GM11168 (cell line): ENCODE measurements around the gene PHTF1.
"Not testable (repeated sequence)": the region's sequence is repeated elsewhere in the genome, so short reads cannot be mapped to it uniquely, and the experiment has no call there.

ENCODE experiments used
- in situ Hi-C: fragments of 300-500 bp; cut with MboI; formaldehyde crosslinking; loops from one replicate; pipeline ENCODE4 v1.12.0; 2022; ENCODE audit warnings: low sequenced_read_pairs; ENCODE audit not compliant: unreplicated experiment

The PHTF1 gene

GRCh38 chr1:113780374-113781146, 21.3 kb upstream of the PHTF1 start:
- in situ Hi-C loops = no loop called here

GRCh38 chr1:113779542-113779941, 20.3 kb upstream of the PHTF1 start:
- in situ Hi-C loops = no loop called here

- in situ Hi-C loops = no loop called here
Observed at GRCh38 chr1:113777561-113777960, 18.3 kb upstream of the PHTF1 start.

- in situ Hi-C loops = no loop called here
Observed at GRCh38 chr1:113770031-113770430, 10.7 kb upstream of the PHTF1 start.

GRCh38 chr1:113769601-113769970, 10.3 kb upstream of the PHTF1 start:
- in situ Hi-C loops = no loop called here

GRCh38 chr1:113768916-113769600, 9.8 kb upstream of the PHTF1 start:
- in situ Hi-C loops = no loop called here

- in situ Hi-C loops = no loop called here
Observed at GRCh38 chr1:113765306-113766230, 6.3 kb upstream of the PHTF1 start.

- in situ Hi-C loops = no loop called here
Observed at GRCh38 chr1:113763661-113764060, 4.4 kb upstream of the PHTF1 start.

- in situ Hi-C loops = no loop called here
Observed at GRCh38 chr1:113761937-113762336, 2.7 kb upstream of the PHTF1 start.

- in situ Hi-C loops = no loop called here
Observed at GRCh38 chr1:113760102-113761080, 1.1 kb upstream of the PHTF1 start.

GRCh38 chr1:113758631-113759332, 504 bp downstream of the PHTF1 start:
- in situ Hi-C loops = no loop called here

- in situ Hi-C loops = no loop called here
Observed at GRCh38 chr1:113756461-113756860, 2.8 kb downstream of the PHTF1 start.

GRCh38 chr1:113753333-113753732, 6.0 kb downstream of the PHTF1 start:
- in situ Hi-C loops = not testable (repeated sequence)

GRCh38 chr1:113751516-113751915, 7.8 kb downstream of the PHTF1 start:
- in situ Hi-C loops = no loop called here

GRCh38 chr1:113751114-113751513, 8.2 kb downstream of the PHTF1 start:
- in situ Hi-C loops = no loop called here

GRCh38 chr1:113749402-113749801, 9.9 kb downstream of the PHTF1 start:
- in situ Hi-C loops = no loop called here

- in situ Hi-C loops = no loop called here
Observed at GRCh38 chr1:113747376-113747775, 11.9 kb downstream of the PHTF1 start.

- in situ Hi-C loops = no loop called here
Observed at GRCh38 chr1:113745425-113745824, 13.9 kb downstream of the PHTF1 start.

- in situ Hi-C loops = no loop called here
Observed at GRCh38 chr1:113744114-113744513, 15.2 kb downstream of the PHTF1 start.
